Measurements from ENCODE around the gene TOMM5.
"Not testable (repeated sequence)": the region's sequence is repeated elsewhere in the genome, so short reads cannot be mapped to it uniquely, and the experiment has no call there.

The TOMM5 gene

DNA sequence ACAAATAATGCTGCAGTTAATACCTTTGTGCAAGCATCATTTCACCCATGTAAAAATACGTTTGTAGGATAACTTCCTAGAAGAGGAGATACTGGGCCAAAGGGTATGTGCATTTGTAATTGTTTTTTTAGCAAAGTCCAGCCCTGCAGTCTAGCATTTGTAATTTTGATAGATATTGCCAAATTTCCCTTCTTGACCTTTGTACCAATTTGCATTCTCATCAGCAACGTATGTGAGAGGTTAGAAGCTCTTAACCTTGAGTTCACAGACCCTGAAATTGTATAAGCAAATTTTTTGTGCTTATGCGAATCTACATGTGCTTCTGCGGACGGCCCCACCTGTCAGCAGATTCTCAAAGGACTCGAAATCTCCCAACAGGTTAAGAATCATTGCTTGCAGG lies 18.6 kb upstream of the TOMM5 start:
- DNase-seq (ENCODE audit: low read depth), result no peak

DNA sequence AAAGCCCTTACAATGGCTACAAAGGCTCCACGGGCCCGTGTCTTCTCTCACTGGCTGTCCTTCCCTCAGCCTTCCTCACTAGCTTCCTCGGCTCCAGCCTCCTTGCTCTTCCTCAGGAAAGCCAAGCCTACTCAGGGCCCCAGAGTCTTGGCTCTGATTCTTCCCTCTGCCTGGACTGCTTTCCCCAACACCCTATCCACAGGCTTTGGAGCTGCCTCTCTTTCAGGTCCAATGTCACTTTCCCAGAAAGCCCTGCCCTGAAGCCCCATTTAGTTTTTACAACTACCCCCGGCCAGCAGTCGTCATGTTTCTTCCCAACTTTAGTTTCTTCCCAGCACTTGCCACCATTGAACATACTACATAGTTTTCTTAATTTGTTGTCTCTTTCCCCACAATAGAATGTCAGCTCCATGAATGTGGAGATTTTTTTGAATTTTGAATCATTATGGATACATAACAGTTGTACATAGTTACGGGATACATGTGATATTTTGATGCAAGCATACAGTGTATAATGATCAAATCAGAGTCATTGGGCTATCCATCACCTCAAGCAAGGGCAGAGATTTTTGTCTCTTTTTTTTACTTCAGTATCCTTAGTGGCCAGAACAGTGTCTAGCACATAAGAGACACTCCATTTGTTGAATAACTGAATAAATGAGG lies 17.5 kb upstream of the TOMM5 start:
- no peak for DNase-seq (ENCODE audit: low read depth)

DNA sequence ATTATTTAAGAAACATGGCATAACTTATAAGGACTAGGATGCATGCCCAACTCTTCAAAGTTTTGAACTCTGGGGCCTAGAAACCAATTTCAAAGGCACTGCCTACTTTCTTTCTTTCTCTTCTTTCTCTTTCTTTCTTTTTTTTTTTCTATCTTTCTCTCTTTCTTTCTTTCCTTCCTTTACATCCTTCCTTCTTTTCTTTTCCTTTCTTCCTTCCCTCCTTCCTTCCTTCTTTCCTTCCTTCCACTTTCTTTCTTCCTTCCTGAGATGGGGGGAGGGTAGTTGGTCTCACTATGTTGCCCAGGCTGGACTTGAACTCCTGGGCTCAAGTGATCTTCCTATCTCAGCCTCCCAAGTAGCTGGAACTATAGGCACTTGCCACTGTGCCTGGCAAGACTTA lies 15.9 kb upstream of the TOMM5 start:
- no peak for DNase-seq (ENCODE audit: low read depth)

DNA sequence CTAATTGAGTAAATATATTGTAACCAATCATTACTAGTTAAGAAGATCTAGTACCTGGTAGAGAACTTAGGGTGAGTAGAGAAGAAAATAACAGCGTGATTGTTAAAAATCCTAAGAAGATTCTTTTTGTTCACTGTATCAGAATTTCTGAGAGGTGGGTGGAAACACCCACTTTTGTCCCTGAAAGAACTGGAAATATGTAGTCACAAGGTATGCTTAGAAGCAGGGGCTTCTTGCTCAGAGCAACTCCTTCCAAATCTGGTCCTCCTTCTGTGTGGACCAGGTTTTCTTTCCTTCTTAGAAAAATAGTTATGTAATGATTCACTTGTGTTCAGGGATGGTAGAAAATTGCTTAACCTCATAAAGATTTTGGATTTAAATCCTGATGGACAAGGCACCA lies 11.9 kb upstream of the TOMM5 start:
- no peak for DNase-seq (ENCODE audit: low read depth)

DNA sequence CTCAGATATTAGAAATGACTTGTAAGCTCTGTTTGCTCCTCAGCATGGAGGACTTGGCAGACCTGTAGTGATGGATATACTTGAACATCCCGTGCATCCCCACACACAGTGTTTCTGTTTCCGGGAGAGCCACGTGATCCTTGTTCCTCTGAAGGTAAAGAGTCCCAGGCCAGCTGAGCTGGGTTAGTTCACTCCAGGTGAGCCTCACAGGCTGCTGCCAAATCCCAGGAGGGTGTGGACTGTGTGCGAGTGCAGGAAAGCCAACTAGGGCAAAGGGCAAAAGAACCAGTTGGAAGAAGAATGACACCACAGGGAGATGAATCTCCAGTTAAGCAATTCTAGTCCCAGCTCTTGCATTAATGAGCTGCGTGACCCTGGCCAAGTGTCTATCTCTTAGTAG lies 10.4 kb upstream of the TOMM5 start:
- DNase-seq (ENCODE audit: low read depth), result no peak

DNA sequence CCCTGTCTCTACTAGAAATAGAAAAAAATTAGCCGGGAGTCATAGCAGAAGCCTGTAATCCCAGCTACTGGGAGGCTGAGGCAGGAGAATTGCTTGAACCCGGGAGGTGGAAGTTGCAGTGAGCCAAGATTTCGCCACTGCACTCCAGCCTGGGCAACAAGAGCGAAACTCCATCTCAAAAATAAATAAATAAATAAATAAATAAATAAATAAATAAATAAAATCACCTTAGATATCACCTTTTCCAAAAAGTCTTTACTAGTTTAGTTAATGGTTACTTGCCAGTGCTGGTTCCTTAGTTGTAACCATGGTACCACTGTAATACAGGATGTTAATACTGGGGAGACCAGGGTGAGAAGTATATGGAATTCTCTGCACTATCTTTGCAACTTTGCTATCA lies 9.7 kb upstream of the TOMM5 start:
- DNase-seq (ENCODE audit: low read depth), result not testable (repeated sequence)

DNA sequence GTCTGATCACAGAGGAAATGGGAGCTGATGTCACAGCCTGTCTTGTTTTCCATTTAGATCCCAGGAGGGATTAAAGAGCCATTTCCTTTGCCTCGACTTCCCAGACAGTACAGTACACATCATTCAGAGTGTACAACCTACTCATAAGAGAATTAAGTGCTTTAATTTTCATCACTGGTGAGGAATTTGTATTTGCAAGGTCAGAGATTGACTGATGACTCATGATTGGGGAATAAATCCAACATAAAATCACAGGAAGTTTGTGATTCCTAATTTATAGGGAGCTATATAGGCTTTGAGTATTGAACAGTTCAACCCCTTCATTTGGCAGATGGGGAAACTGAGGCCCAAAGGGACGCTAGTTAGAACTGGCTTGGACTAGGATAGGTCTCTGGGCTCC lies 4.1 kb upstream of the TOMM5 start:
- DNase-seq (ENCODE audit: low read depth), result no peak

DNA sequence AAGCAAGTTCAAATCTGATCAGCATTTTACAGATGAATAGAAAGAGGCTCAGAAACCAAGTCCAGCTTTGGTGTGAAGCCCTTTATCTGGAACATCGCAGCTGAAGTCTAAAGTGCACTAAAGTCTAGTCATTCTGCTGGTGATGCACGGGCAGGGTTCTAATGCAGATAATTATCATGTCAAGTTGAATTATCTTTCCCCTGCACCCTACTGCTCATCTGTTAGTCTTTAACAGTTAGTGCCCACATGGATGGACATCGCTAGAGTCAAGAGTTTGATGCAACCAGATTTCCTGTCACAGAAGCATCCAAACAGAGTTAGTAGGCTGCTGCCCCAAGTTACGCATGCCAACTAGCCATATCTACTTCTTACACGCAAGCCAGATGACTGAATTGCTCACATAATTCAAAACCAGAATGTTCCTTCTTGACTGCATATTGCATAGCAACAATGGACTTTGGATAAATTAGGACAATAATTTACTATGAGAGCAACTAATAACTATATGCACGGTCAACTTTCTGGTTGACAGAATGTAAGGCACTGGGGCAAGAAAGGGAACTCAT lies 1.6 kb upstream of the TOMM5 start:
- DNase-seq (ENCODE audit: low read depth), result no peak

DNA sequence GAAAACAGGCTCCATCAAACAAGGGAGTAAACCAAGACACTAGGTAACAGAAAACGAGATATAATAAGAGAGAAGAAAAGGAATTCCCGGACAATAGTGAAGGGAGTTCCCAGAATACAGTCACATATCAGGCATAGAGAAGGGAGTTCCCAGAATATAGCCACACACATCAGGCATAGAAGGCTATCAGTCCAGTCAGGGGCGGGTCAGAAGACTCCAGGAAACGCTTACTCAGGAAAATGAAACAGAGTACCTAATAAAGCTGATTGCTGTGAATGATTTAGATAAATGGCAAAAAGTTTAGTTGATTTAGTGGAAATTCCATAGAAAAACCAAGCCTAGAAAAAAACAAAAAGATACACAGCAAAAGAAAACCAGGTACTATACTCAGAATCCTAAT lies 4.9 kb downstream of the TOMM5 start:
- no peak for DNase-seq (ENCODE audit: low read depth)

DNA sequence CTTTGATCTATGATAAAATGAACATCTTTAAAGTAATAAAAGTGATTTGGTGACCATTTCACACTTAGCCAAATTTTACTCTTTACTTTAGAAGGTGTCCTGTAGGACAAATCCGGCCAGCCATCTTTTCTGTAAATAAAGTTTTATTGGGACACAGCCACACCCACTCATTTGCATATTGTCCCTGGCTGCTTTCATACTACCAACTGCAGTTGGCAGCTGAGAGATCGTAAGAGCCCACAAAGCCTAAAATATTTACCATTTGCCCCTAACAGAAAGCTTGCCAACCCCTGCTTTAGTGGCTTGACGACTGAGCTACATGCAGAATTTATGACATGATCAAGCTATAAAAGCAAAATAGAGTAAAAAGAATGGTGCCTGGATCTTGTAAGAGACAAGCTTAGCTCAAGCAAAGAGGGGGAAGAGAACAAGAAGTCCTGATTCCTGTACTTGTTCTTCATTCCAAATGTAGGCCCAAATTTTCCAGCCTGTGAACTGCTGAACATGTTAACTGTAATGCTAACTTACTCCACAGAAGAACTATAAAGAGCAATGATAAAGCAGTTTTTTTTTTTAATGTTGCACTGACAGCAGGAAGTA lies 8.8 kb downstream of the TOMM5 start:
- DNase-seq (ENCODE audit: low read depth), result no peak

DNA sequence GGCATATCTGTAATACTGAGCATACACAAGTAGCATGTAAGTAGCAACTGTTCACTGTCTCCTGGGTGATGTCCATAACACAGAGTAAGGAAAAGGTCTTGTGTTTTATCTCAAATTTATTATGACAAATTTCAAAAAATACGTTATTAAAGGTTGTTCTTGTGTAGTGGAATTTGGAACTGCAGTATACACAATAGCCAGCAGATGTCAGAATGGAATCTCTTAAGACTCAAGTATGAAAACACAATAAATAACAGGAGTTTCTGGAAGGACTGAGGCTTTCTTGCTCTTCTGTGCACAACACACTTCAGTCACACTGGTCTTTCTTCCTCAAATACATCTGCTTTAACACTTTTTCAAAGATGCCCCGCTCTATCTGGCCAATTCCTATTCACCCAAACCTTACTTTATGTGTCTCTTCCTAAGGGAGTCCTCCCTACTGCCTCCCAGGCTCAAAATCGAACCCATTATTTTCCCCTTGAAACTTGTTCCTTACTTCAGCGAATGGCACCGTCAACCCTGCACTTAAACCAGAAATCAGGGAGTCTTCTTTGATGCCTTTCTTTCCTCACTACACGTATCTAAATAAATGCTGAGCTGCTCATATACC lies 9.7 kb downstream of the TOMM5 start:
- DNase-seq (ENCODE audit: low read depth), result no peak

DNA sequence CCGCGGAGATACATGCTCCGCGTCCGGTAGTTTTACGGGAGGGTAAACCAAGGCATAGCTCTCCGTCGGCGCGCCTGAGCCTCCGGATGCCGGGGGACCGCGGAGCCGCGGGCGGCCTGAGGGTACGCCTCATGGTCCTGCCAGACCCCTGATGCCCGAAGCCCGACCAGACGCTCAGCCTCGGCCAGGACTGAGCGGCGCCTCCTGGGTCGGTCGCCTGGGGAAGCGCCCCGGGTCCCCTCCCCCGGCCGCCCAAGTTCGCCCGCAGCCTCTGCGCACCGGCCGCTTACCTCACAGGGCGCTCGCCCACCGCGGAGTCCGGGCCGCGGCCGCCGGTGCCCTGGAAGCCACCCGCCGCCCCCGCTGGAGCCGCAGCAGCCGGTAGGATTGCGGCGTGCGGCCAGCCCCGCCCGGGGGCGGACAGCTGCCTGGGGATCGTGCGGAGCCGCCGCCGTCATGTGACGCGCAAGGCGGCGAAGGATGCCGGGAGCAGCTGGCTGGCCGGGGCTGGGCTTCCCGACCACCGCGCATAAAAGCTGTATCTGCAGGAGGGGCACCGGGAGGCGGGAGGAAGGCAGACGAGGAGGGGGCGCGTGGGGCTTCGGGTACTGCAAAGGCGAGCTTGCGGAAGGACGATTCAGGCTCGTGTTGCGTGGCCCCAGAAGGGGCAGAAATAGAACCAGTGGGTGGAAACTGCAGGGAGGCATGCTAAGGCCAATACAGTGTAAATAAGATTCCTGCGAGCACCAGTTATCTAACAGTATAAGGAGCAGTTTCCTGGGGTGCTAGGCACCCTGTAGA lies 16.3 kb downstream of the TOMM5 start, which contains the start of gene FBXO10:
FBXO10 (minus strand) TSS at position 460 of the 801 bp plus-strand sequence. CDS start 34,612 bp downstream, outside the sequence.
- DNase-seq (ENCODE audit: low read depth), result peak; percentile 43

DNA sequence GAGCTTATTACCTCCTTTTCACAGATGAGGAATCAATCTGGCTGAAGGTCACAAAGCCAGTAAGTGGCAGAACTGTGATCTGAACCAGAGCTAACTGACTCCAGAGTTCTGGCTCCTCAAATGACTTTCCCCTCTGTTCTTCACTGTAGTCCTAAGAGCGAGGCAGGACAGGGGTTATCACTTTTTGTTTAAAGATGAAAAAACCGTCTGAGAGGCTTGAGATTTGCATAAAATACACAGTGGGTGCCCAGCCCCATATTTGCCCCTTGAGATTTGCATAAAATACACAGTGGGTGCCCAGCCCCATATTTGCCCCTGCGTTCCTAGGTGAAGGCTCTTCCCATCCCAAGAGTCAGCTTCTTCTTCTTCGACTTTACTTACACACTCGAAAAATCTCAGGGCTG lies 16.9 kb downstream of the TOMM5 start:
- no peak for DNase-seq (ENCODE audit: low read depth)

DNA sequence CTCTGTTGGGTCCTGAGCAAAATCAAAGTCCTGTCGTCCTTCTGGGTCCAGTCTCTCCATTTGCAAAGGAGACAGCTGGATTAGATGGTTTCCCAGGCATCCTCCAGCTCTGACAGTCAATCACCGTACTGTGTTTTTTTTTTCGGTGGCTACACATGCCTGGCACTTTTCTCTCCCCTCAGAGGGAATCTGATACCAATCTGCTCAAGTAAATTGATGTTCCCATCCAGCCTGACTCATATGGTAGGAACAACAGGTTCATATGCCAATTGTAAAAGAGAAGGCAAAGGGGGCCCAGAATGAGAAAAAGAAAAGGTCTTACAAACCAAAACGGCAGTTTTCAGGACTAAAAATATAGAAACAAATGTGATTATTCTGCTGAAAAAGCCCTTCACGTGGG lies 17.4 kb downstream of the TOMM5 start:
- no peak for DNase-seq (ENCODE audit: low read depth)

DNA sequence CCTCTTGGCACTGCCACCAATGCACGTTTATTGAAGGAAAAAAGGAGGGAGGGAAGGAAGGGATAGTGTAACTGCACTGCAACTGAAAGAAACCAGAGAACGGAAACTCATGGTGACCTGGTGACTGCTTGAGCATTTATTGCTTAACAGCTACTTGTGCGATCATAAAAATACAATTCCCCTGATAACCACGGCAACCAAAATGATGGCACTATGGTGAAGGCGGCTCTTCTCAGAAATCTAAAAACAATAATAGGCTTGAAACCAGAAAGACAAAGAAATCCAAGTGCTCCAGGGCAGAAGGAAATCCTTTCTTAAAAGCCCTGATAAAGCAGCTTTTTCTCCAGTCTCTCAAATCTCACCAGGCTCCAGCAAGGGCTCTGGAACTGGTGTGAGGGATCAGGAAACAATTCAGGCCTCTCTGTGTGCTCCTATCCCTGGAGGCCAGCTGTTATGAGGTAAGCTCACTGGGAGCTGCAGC lies 18.1 kb downstream of the TOMM5 start:
- no peak for DNase-seq (ENCODE audit: low read depth)

DNA sequence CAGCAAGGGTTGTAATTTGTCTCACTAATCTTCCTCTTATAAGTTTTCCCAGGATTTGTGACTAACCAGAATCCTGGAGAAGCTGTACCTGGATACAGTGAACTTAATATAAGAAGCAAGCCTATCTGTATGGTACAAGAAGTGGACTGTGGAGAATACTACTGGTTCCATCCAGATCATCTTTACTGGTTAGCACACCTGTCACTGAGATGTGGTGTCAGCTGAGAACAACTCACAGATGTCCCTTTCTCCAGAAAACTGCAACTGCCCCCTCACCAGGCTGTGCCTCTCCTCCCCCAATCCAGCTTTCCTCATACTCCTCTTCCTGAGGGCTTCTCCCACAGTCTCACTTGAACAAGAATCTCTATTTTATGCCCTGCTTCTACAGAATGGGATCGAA lies 21.1 kb downstream of the TOMM5 start:
- DNase-seq (ENCODE audit: low read depth), result no peak

DNA sequence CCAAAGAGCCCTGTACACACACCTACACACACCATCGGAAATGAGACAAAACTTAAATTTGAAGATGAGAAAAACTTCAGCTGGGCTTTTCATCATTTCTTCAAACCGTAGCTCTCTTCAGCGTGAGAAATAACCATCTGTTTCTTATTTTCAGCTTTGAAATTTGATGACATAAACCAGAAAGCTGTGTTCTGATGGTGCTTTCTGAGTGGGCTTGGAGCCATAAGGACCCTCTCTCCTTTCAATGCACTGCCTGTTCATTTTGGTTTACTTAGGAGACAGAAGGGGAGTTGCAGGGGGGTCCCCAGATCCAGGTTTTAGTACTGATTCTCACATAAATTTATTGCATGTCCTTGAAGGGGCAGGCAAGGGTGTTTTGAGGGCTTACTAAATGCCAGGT lies 25.7 kb downstream of the TOMM5 start:
- DNase-seq (ENCODE audit: low read depth), result no peak

DNA sequence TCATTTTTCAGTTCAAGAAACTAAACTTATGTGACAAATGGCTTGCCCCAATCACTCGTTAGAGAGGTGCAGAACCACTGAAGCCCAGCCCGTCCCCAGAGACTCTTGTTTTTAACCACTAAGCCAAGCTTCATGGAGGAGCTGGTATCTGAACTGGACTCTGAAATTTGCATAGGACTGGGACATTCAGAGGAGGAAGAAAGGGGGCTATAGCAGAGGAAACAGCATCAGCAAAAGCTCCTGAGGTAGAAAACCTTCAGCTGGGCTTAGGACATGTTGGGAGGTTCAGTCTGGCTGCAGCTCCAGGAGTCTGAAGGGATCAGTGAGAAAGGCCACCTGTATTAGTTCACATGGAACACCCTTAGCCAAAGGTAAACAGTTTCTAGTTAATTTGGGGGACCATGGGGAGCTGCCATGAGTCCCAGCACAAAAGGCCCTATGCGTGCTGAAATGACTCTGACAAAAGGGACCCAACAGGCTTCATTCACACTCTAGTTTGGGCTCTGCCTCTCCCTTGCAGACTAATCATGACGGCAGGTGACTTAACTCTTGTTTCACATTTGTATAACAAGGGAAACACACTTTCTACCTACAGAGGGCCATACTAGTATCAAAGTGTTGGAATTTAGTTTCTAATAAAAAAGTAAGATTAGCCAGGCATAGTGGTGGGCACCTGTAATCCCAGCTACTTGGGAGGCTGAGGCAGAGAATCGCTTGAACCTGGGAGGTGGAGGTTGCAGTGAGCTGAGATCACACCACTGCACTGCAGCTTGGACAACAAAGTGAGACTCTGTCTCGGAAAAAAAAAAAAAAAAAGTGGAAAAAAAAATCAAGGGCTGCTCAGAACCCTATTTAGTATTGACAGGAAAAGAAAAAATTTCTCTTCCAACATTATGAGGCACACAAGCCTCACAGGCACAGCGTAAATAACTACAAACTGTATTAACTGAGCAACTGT lies 26.5 kb downstream of the TOMM5 start:
- no peak for DNase-seq (ENCODE audit: low read depth)

DNA sequence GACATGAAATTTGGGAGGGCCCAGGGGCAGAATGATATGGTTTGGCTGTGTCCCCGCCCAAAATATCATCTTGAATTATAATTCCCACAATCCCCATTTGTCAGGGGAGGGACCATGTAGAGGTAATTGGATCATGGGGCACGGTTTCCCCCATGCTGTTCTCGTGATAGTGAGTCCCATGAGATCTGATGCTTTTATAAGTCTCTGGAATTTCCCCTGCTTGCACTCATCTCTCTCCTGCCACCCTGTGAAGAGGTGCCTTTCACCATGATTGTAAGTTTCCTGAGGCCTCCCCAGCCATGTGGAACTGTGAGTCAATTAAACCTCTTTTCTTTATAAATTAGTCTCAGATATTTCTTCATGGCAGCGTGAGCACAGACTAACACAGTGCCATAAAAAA lies 27.5 kb downstream of the TOMM5 start:
- DNase-seq (ENCODE audit: low read depth), result no peak

DNA sequence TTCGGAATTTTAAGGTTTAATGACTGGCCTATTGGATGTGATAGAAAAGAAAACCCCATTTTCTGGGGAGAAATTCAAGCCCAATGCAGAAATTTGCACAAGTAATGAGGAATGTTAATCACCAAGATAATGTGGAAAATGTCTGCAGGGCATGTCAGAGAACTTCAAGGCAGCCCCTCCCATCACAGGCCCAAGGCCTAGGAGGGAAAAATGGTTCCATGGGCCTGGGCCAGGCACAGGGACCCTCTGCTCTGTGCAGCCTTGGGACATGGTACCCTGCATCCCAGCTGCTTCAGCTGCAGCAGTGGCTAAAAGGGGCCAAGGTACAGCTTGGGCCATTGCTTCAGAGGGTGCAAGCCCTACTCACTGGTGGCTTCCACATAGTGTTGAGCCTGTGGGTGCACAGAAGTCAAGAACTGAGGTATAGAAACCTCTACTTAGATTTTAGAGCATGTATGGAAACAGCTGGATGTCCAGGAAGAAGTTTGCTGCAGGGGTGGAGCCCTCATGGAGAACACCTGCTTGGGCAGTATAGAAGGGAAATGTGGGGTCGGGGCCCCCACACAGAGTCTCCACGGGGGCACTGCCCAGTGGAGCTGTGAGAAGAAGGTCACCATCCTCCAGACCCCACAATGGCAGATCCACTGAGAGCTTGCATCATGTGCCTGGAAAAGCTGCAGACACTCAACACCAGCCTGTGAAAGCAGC lies 28.4 kb downstream of the TOMM5 start:
- DNase-seq (ENCODE audit: low read depth), result no peak

DNA sequence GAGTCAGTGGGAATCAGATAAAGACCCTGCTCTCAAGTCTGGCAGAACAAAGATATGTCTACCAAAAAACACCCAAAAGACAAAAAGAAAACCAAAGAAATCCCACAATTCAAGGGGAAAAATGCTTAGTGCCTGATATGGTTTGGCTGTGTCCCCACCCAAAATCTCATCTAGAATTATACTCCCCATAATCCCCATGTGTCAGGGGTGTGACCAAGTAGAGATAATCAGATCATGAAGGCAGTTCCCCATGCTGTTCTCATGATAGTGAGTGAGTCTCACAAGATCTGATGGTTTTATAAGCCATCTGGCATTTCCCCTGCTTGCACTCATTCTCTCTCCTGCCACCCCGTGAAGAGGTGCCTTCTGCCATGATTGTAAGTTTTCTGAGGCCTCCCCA lies 29.6 kb downstream of the TOMM5 start:
- no peak for DNase-seq (ENCODE audit: low read depth)
